ENCODE results near the gene POLD1. TPM values are rescaled to one million over a fixed set of nuclear protein-coding genes. Genes with fewer than 3 reads are reported as not detected.

POLD1 gene
- total and polyA plus RNA-seq, 2 of the 13 experiments (the other 11 are each of a cell fraction or from before 2014, with no cell fraction given), result 17.4 to 54.0 TPM

- TF ChIP-seq TARDBP (CRISPR knock-in tag; IDR thresholded peaks at IDR 0.05), result peak; percentile 11; the same call in 1 of the 2 replicates
- TF ChIP-seq ARID5B (CRISPR knock-in tag; IDR thresholded peaks at IDR 0.05), result no peak; the same call in 1 of the 2 replicates
- TF ChIP-seq ZNF598 (CRISPR knock-in tag; IDR thresholded peaks at IDR 0.05; ENCODE audit: borderline replicate concordance), result peak; percentile 70; the same call in 1 of the 2 replicates
- TF ChIP-seq NR1H2 (CRISPR knock-in tag; IDR thresholded peaks at IDR 0.05; ENCODE audit: borderline replicate concordance, low read depth), result no peak
- 0 out of 2 replicates have a peak, but pooled peaks have one; percentile 59 for TF ChIP-seq ZNF343 (CRISPR knock-in tag; IDR thresholded peaks at IDR 0.05)
- TF ChIP-seq, protein P1, sequence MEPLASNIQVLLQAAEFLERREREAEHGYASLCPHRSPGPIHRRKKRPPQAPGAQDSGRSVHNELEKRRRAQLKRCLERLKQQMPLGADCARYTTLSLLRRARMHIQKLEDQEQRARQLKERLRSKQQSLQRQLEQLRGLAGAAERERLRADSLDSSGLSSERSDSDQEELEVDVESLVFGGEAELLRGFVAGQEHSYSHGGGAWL (CRISPR knock-in tag; IDR thresholded peaks at IDR 0.05), result 0 out of 2 replicates have a peak, but pooled peaks have one; percentile 53
- no peak for TF ChIP-seq ZXDC (CRISPR knock-in tag; IDR thresholded peaks at IDR 0.05)
- TF ChIP-seq KDM1A (CRISPR knock-in tag; IDR thresholded peaks at IDR 0.05), result no peak
- TF ChIP-seq ZMAT5 (CRISPR knock-in tag; IDR thresholded peaks at IDR 0.05; ENCODE audit: borderline replicate concordance, low read depth), result no peak
- peak; percentile 75; the same call in 1 of the 2 replicates for TF ChIP-seq HOXA5 (CRISPR knock-in tag; IDR thresholded peaks at IDR 0.05)
- peak; percentile 72 for TF ChIP-seq ATF7-NPFF (CRISPR knock-in tag; IDR thresholded peaks at IDR 0.05; ENCODE audit: low read depth)
- TF ChIP-seq KMT2B (CRISPR knock-in tag; IDR thresholded peaks at IDR 0.05), result 0 out of 2 replicates have a peak, but pooled peaks have one; percentile 37
- peak in 1 of 2 experiments; percentile 44; a peak in 1 of 4 replicates for TF ChIP-seq KLF16 (CRISPR knock-in tag; IDR thresholded peaks at IDR 0.05)
- TF ChIP-seq RARA (CRISPR knock-in tag; IDR thresholded peaks at IDR 0.05), result peak; percentile 16; the same call in 1 of the 2 replicates
- TF ChIP-seq ZNF337 (CRISPR knock-in tag; IDR thresholded peaks at IDR 0.05; ENCODE audit: borderline replicate concordance, low read depth), result 0 out of 2 replicates have a peak, but pooled peaks have one; percentile 74
- peak; percentile 88 for TF ChIP-seq SRF (IDR thresholded peaks at IDR 0.05; ENCODE audit: low read depth, low read length)
- no peak for TF ChIP-seq MBD4 (IDR thresholded peaks at IDR 0.05; ENCODE audit: borderline replicate concordance, low read length)
- TF ChIP-seq, protein P2, sequence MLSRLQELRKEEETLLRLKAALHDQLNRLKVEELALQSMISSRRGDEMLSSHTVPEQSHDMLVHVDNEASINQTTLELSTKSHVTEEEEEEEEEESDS (CRISPR knock-in tag; IDR thresholded peaks at IDR 0.05; ENCODE audit: borderline replicate concordance), result no peak
- TF ChIP-seq ZNF121 (CRISPR knock-in tag; IDR thresholded peaks at IDR 0.05), result no peak
- TF ChIP-seq ZNF101 (CRISPR knock-in tag; IDR thresholded peaks at IDR 0.05; ENCODE audit: borderline replicate concordance, low read depth), result no peak
- peak; percentile 78 for TF ChIP-seq PHF8 (CRISPR knock-in tag; IDR thresholded peaks at IDR 0.05)
- TF ChIP-seq NFE2 (CRISPR knock-in tag; IDR thresholded peaks at IDR 0.05), result no peak
Observed at GRCh38 chr19:50383852-50384684, at the start of gene POLD1 (continued).

All from HepG2 (cell line).